Measurements from ENCODE around the gene HRH2. TPM values are rescaled to one million over a fixed set of nuclear protein-coding genes. Genes with fewer than 3 reads are reported as not detected.

HRH2 gene
- polyA plus RNA-seq, 1 donor (not counting 4 experiments of a cell fraction or from before 2014, with no cell fraction given): not detected

DNA sequence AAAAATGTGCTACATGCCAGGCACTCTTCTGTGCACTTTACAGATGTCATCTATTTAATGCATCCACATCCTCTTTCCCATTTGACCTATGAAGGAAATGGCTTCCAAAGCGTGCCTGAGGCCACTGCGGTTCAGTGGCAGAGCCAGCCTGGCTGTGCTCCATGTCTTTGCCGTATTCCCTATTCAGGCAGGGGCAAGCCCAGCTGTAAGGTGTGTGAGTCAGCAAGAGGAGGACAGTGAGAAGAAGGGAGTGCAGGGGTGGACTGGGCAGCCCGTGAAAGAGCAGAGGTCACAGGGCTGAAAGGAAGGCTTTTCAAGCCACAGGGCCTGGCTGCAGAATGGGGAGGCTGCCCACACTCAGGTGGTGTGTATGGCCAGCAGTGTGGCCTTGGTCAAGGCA, 91.7 kb downstream of the HRH2 start:
- no peak for DNase-seq (ENCODE audit: low read depth, low spot score)
- FAIRE-seq: no peak
- H3K4me2 ChIP-seq (ENCODE audit: control insufficient read depth, extremely low read depth, insufficient read depth, low read depth, low read length): no peak overlapping the region

DNA sequence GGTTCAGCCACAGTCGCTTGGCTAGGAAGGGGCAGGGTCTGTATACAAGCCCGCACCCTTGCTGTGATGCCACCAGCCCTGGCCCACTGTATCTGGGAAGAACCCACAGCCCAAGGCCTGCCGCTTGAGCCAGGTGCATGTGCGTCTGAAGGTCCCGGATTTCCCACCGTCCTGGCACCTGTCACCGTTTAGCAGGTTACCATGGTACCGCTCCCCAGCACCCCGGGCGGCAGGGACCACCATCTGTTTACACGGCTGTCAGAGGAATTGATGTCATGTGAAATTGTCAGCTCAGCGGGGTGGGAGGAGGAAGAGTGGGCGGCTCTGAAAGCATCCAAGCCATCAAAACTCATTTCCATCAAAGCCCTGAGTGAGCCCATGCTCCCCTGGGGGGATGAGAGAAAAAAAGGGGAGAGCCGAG, 92.7 kb downstream of the HRH2 start:
- Histone ChIP-seq H3K27ac (ENCODE audit: control insufficient read depth, insufficient read depth, low read length) (no peak overlapping the region), H3K79me2 (ENCODE audit: control insufficient read depth, insufficient read depth, low read length) (no peaks in the 10 kb centered on the region), H3K9me1 (ENCODE audit: control insufficient read depth, extremely low read depth, insufficient read depth, low read length) (no peaks in the 10 kb centered on the region), H3K36me3 (ENCODE audit: control insufficient read depth in 2 of 2, extremely low read depth in 1 of 2, insufficient read depth in 2 of 2, low read length in 2 of 2) (no peaks in the 10 kb centered on the region), H3K4me3 (ENCODE audit: control insufficient read depth in 2 of 3, extremely low read depth in 1 of 3, insufficient read depth in 2 of 3, low read depth in 1 of 3, low read length in 3 of 3) (no peak overlapping the region), H3K9ac (ENCODE audit: control insufficient read depth, extremely low read depth, insufficient read depth, low read length) (no peak overlapping the region), H3K27me3 (ENCODE audit: control insufficient read depth, extremely low read depth, insufficient read depth, low read length) (peaks cover 3% of the 10 kb centered on the region), H3K9me3 (ENCODE audit: control insufficient read depth, low read depth, low read length) (no peaks in the 10 kb centered on the region), H3K4me2 (ENCODE audit: control insufficient read depth, extremely low read depth, insufficient read depth, low read depth, low read length) (no peak overlapping the region), H2AFZ (ENCODE audit: control insufficient read depth, low read length) (no peak overlapping the region), H3K4me1 (ENCODE audit: control insufficient read depth, extremely low read depth, insufficient read depth, low read length) (peaks cover 5% of the 10 kb centered on the region), H4K20me1 (ENCODE audit: control insufficient read depth, extremely low read depth, insufficient read depth, low read length) (no peaks in the 10 kb centered on the region)
- no peak for DNase-seq (ENCODE audit: low read depth, low spot score)
- no peak for TF ChIP-seq EZH2 (IDR thresholded peaks at IDR 0.05; ENCODE audit: low read length)
- TF ChIP-seq, protein P1, sequence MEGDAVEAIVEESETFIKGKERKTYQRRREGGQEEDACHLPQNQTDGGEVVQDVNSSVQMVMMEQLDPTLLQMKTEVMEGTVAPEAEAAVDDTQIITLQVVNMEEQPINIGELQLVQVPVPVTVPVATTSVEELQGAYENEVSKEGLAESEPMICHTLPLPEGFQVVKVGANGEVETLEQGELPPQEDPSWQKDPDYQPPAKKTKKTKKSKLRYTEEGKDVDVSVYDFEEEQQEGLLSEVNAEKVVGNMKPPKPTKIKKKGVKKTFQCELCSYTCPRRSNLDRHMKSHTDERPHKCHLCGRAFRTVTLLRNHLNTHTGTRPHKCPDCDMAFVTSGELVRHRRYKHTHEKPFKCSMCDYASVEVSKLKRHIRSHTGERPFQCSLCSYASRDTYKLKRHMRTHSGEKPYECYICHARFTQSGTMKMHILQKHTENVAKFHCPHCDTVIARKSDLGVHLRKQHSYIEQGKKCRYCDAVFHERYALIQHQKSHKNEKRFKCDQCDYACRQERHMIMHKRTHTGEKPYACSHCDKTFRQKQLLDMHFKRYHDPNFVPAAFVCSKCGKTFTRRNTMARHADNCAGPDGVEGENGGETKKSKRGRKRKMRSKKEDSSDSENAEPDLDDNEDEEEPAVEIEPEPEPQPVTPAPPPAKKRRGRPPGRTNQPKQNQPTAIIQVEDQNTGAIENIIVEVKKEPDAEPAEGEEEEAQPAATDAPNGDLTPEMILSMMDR (optimal IDR thresholded peaks at IDR 0.05 in 1 of 3, IDR thresholded peaks at IDR 0.05 in 1 of 3, conservative IDR thresholded peaks at IDR 0.05 in 1 of 3; ENCODE audit: extremely low read depth in 1 of 3, insufficient read depth in 2 of 3, low read length in 3 of 3): no peak
- FAIRE-seq: no peak
- dilution Hi-C loops (cut with MboI; ENCODE audit: extremely low pct_ligation_motif_present, low sequenced_read_pairs): no loop called here

More for the DNA sequence above, 91.7 kb downstream of the HRH2 start:
- Histone ChIP-seq H3K9ac (ENCODE audit: control insufficient read depth, extremely low read depth, insufficient read depth, low read length) (no peak overlapping the region), H3K9me1 (ENCODE audit: control insufficient read depth, extremely low read depth, insufficient read depth, low read length) (no peaks in the 10 kb centered on the region), H3K27ac (ENCODE audit: control insufficient read depth, insufficient read depth, low read length) (no peak overlapping the region), H3K27me3 (ENCODE audit: control insufficient read depth, extremely low read depth, insufficient read depth, low read length) (peaks cover 3% of the 10 kb centered on the region), H3K4me1 (ENCODE audit: control insufficient read depth, extremely low read depth, insufficient read depth, low read length) (peaks cover 5% of the 10 kb centered on the region), H4K20me1 (ENCODE audit: control insufficient read depth, extremely low read depth, insufficient read depth, low read length) (no peaks in the 10 kb centered on the region), H2AFZ (ENCODE audit: control insufficient read depth, low read length) (no peak overlapping the region), H3K9me3 (ENCODE audit: control insufficient read depth, low read depth, low read length) (no peaks in the 10 kb centered on the region), H3K79me2 (ENCODE audit: control insufficient read depth, insufficient read depth, low read length) (no peaks in the 10 kb centered on the region), H3K36me3 (ENCODE audit: control insufficient read depth in 2 of 2, extremely low read depth in 1 of 2, insufficient read depth in 2 of 2, low read length in 2 of 2) (no peaks in the 10 kb centered on the region), H3K4me3 (ENCODE audit: control insufficient read depth in 2 of 3, extremely low read depth in 1 of 3, insufficient read depth in 2 of 3, low read depth in 1 of 3, low read length in 3 of 3) (no peak overlapping the region)
- dilution Hi-C loops (cut with MboI; ENCODE audit: extremely low pct_ligation_motif_present, low sequenced_read_pairs): no loop called here
- no peak for TF ChIP-seq EZH2 (IDR thresholded peaks at IDR 0.05; ENCODE audit: low read length)
- TF ChIP-seq, protein P1 (optimal IDR thresholded peaks at IDR 0.05 in 1 of 3, IDR thresholded peaks at IDR 0.05 in 1 of 3, conservative IDR thresholded peaks at IDR 0.05 in 1 of 3; ENCODE audit: extremely low read depth in 1 of 3, insufficient read depth in 2 of 3, low read length in 3 of 3): no peak
